ENCODE results near the gene HSFX2. TPM values are rescaled to one million over a fixed set of nuclear protein-coding genes. Genes with fewer than 3 reads are reported as not detected.
"Not testable (repeated sequence)": the region's sequence is repeated elsewhere in the genome, so short reads cannot be mapped to it uniquely, and the experiment has no call there.

HSFX2 gene
- total RNA-seq, 8 experiments from 2014 or later: 0.31 to 1.8 (median 0.64) TPM

DNA sequence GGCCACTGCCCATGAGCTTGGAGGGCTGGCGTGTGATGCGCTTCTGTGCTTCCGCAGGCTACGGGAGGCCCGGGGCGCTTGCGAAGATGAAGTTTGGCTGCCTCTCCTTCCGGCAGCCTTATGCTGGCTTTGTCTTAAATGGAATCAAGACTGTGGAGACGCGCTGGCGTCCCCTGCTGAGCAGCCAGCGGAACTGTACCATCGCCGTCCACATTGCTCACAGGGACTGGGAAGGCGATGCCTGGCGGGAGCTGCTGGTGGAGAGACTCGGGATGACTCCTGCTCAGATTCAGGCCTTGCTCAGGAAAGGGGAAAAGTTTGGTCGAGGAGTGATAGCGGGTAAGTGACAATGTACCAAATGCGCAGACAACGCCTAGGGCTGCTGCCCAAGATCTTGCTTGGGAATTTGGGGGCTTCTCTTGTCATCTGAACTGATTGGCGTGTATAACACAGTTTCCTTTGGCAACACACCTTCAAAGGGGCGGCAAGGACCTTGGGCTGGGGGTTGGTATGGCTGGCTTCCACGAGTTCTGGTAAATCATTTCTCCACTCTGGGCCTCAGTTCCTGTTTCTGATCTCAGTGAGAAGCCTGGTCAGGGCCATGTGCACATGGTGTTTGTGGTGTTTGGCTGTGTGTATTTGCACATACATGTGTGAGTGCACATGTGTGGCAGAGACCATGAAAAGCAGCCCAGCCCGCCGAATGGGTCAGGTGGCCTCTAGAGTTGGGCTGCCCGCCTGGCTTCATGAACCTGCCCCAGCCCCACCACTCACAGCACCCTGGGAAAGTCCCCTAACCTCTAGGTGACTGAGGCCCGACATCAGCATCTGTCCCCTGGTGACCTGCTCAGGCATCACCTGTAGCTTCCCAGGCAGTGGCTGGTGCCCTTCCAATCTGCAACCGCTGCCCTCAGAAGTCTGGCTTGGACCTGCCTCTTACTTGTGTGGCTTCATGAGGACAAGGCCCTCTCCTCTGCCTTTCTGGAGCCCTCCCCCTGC lies 49.3 kb downstream of the HSFX2 start:
- in situ Hi-C loops (cut with MboI; ENCODE audit: low pct_unique_long_range_greater_than_20kb in 2 of 9, low sequenced_read_pairs in 9 of 9, unreplicated experiment in 9 of 9); ATAC-seq (replicated peaks in 6 of 8); H3K4me3 ChIP-seq; H3K27ac ChIP-seq; H3K4me1 ChIP-seq (replicated peaks in 1 of 2): not testable (repeated sequence)
- WGBS, 10 experiments: no CpG with 5 or more reads among the region's 29 CpGs

Other genes starting within 250 kb of the HSFX2 start
- 100 to 1,000 TPM in 1 of 8 experiments, 10 to 100 TPM in 5, 1 to 10 TPM in 2; 6.5 to 112 (median 35.7) TPM for gene IDS, start 90.0 kb downstream of the HSFX2 start, total RNA-seq
- 10 to 100 TPM; 14.6 to 25.7 (median 17.3) TPM for gene EOLA1, start 54.3 kb downstream of the HSFX2 start, total RNA-seq
- under 1 TPM in 3 of 8 experiments, not detected in 5; 0.16 to 0.50 (median 0.33) TPM for gene HSFX3, start 45.4 kb downstream of the HSFX2 start, total RNA-seq
- under 1 TPM in 3 of 8 experiments, not detected in 5; 0.14 to 0.31 (median 0.24) TPM for gene MAGEA9B, start 7.9 kb downstream of the HSFX2 start, total RNA-seq
- 10 to 100 TPM in 7 of 8 experiments, 1 to 10 TPM in 1; 8.6 to 24.2 (median 15.6) TPM for gene TMEM185A, start 36.5 kb upstream of the HSFX2 start, total RNA-seq
- 1 to 10 TPM in 2 of 8 experiments, under 1 TPM in 5, not detected in 1; 0.13 to 3.0 (median 0.23) TPM for gene MAGEA11, start 116.7 kb upstream of the HSFX2 start, total RNA-seq
- gene HSFX1, start 178.8 kb upstream of the HSFX2 start, total RNA-seq: under 1 TPM in 7 of 8 experiments, not detected in 1; 0.49 to 0.87 (median 0.60) TPM
- not detected for gene MAGEA9, start 186.6 kb upstream of the HSFX2 start, total RNA-seq

Measured in motor neuron (in vitro differentiated cells).